H1 (cell line): ENCODE data around the gene IL21R. TPM values are rescaled to one million over a fixed set of nuclear protein-coding genes. Genes with fewer than 3 reads are reported as not detected.

Source experiments
- CREB1 ChIP-seq: IDR thresholded peaks from 2 replicates; pipeline ENCODE4 v1.6.1; 2012; ENCODE audit warnings: inconsistent platforms
- GTF2F1 ChIP-seq: IDR thresholded peaks from 2 replicates; pipeline ENCODE4 v1.6.1; 2012; ENCODE audit warnings: low read depth, low read length, improper control_type of control experiment, borderline replicate concordance
- JUND ChIP-seq: IDR thresholded peaks from 2 replicates; pipeline ENCODE4 v1.6.1; 2011; ENCODE audit warnings: mild to moderate bottlenecking, improper control_type of control experiment, low read length
- KDM1A ChIP-seq: fragments of 200-600, 300-600 bp; sonication (generic); IDR thresholded peaks from 2 replicates; pipeline ENCODE4 v1.7.1; 2016; ENCODE audit warnings: mild to moderate bottlenecking, low read length, borderline replicate concordance
- NANOG ChIP-seq: IDR thresholded peaks from 2 replicates; pipeline ENCODE4 v1.6.1; 2011; ENCODE audit warnings: low read length, low read depth, mild to moderate bottlenecking, inconsistent platforms; ENCODE audit not compliant: insufficient read depth, poor library complexity, severe bottlenecking
- RAD21 ChIP-seq, 2 experiments: IDR thresholded peaks in 1 of 2; conservative IDR thresholded peaks in 1 of 2; 2 replicates each; pipeline ENCODE4 v1.6.1; 2011; ENCODE audit warnings: low read depth in 2 of 2, low read length in 2 of 2, improper control_type of control experiment in 1 of 2, inconsistent platforms in 1 of 2, mild to moderate bottlenecking in 1 of 2, moderate library complexity in 1 of 2
- SP1 ChIP-seq: IDR thresholded peaks from 2 replicates; pipeline ENCODE4 v1.6.1; 2011; ENCODE audit warnings: low read depth, low read length
- polyA plus RNA-seq, 7 experiments: library from polyadenylated mRNA; depleted of rRNA in 3 of 7; stranded (reverse) in 5 of 7; unstranded in 2 of 7; fragments of >200 nt in 5 of 7; fragments of 200-250 nt in 2 of 7; gene quantifications; 1 replicate in 5 of 7; 2 replicates in 1 of 7; 4 replicates in 1 of 7; pipeline versions ENCODE4 v1.2.1 to v1.2.3, GENCODE V29; 2011 to 2013; ENCODE audit warnings: missing spikeins in 2 of 7, mixed read lengths in 2 of 7
- total RNA-seq: library from RNA; stranded (reverse); fragmentation: NEBNext Ultra II Directional; extraction: Animal tissue kit (Norgen Biotek cat#: 25700); gene quantifications from 2 replicates; pipeline ENCODE4 v1.2.1, GENCODE V29; 2021
- TF ChIP-seq, protein P1 (sequence below), 3 experiments: IDR thresholded peaks; 1 replicate in 2 of 3; 2 replicates in 1 of 3; pipeline versions ENCODE4 v1.5.1 to v1.6.1; 2011; ENCODE audit warnings: low read length in 3 of 3, mild to moderate bottlenecking in 3 of 3, inconsistent platforms in 2 of 3, low read depth in 1 of 3, moderate library complexity in 1 of 3; ENCODE audit not compliant: insufficient read depth in 1 of 3; ENCODE audit errors: control extremely low read depth in 1 of 3
- TF ChIP-seq, protein P2 (sequence below): IDR thresholded peaks from 2 replicates; pipeline ENCODE4 v1.6.1; 2011; ENCODE audit warnings: low read depth, mild to moderate bottlenecking, low read length; ENCODE audit not compliant: insufficient read depth

IL21R gene
- total and polyA plus RNA-seq, 2 of the 8 experiments (the other 6 are each of a cell fraction or from before 2014, with no cell fraction given), result 0.34 to 0.70 TPM

- TF ChIP-seq, protein P1, sequence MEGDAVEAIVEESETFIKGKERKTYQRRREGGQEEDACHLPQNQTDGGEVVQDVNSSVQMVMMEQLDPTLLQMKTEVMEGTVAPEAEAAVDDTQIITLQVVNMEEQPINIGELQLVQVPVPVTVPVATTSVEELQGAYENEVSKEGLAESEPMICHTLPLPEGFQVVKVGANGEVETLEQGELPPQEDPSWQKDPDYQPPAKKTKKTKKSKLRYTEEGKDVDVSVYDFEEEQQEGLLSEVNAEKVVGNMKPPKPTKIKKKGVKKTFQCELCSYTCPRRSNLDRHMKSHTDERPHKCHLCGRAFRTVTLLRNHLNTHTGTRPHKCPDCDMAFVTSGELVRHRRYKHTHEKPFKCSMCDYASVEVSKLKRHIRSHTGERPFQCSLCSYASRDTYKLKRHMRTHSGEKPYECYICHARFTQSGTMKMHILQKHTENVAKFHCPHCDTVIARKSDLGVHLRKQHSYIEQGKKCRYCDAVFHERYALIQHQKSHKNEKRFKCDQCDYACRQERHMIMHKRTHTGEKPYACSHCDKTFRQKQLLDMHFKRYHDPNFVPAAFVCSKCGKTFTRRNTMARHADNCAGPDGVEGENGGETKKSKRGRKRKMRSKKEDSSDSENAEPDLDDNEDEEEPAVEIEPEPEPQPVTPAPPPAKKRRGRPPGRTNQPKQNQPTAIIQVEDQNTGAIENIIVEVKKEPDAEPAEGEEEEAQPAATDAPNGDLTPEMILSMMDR (IDR thresholded peaks at IDR 0.05; ENCODE audit: control extremely low read depth in 1 of 3, insufficient read depth in 1 of 3, low read depth in 1 of 3, low read length in 3 of 3), result no peak
- TF ChIP-seq KDM1A (no peak), SP1 (no peak), JUND (no peak), RAD21 (IDR thresholded peaks at IDR 0.05 in 1 of 2, conservative IDR thresholded peaks at IDR 0.05 in 1 of 2; ENCODE audit: low read depth in 2 of 2, low read length in 2 of 2) (no peak), NANOG (no peak), CREB1 (no peak), GTF2F1 (no peak)
- TF ChIP-seq, protein P2, sequence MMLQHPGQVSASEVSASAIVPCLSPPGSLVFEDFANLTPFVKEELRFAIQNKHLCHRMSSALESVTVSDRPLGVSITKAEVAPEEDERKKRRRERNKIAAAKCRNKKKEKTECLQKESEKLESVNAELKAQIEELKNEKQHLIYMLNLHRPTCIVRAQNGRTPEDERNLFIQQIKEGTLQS, result no peak
Measured at GRCh38 chr16:27476240-27476639, 74.3 kb downstream of the IL21R start (continued).
